ENCODE results near the gene ATP1A1. TPM values are rescaled to one million over a fixed set of nuclear protein-coding genes. Genes with fewer than 3 reads are reported as not detected.

Gene ATP1A1
- total RNA-seq, 1 experiment from 2014 or later: 239 TPM

DNA sequence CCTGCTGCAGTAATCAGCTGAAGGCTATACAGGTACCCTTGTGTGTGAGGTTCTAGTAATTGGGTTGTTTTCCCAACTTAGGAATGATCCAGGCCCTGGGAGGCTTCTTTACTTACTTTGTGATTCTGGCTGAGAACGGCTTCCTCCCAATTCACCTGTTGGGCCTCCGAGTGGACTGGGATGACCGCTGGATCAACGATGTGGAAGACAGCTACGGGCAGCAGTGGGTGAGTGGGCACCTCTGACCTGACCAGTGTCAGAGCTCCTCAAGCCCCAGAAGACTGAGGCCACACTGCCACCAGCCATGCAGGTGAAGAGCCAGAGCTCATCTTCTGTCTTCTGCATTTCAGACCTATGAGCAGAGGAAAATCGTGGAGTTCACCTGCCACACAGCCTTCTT is 27.7 kb downstream of the ATP1A1 start:
- no peak overlapping the region for H2BK20ac ChIP-seq (ENCODE audit: low read depth, low read length, poor library complexity, severe bottlenecking)
- no peaks in the 10 kb centered on the region for H3K79me2 ChIP-seq (ENCODE audit: insufficient read depth, low read length)
- H3K14ac ChIP-seq (ENCODE audit: insufficient read depth, low read length): no peak overlapping the region
- H3K27ac Mint-ChIP-seq: peak overlapping the region in 1 of 3 experiments; percentile 42; a peak in 1 of 7 replicates
- H4K8ac ChIP-seq (replicated peaks; ENCODE audit: insufficient read length, low read depth, low read length): no peak overlapping the region
- H3K23ac ChIP-seq (ENCODE audit: insufficient read length, low read depth, low read length): no peak overlapping the region
- no peaks in the 10 kb centered on the region for H3K79me1 ChIP-seq (ENCODE audit: insufficient read depth, low read depth, low read length, poor library complexity, severe bottlenecking)
- H3K4me2 ChIP-seq (ENCODE audit: insufficient read depth, insufficient read length, low read length): no peak overlapping the region
- no peak overlapping the region for H4K91ac ChIP-seq (ENCODE audit: insufficient read length, low read depth, low read length)
- no peak overlapping the region for H3K27ac ChIP-seq (ENCODE audit: insufficient read length, low read depth, low read length)
- H2BK5ac ChIP-seq (ENCODE audit: insufficient read length, low read length): no peak overlapping the region
- WGBS (ENCODE audit: extremely low coverage, insufficient read length, low lambda C conversion rate): no CpG with 5 or more reads among the region's 6 CpGs
- H3K18ac ChIP-seq (ENCODE audit: insufficient read length, low read depth, low read length): no peak overlapping the region
- H2BK12ac ChIP-seq (ENCODE audit: insufficient read length, low read depth, low read length): no peak overlapping the region
- no peak overlapping the region for H3K4me3 Mint-ChIP-seq
- H4K20me1 ChIP-seq (ENCODE audit: control insufficient read depth, insufficient read depth, insufficient read length): no peaks in the 10 kb centered on the region
- no peaks in the 10 kb centered on the region for H3K23me2 ChIP-seq (ENCODE audit: insufficient read length, low read depth, low read length, poor library complexity, severe bottlenecking)
- H3K4me1 ChIP-seq (ENCODE audit: insufficient read depth, low read length): no peaks in the 10 kb centered on the region
- H2AFZ ChIP-seq (ENCODE audit: low read length): no peak overlapping the region
- no peaks in the 10 kb centered on the region for H3K9me3 Mint-ChIP-seq
- DNase-seq: no peak
- H3K27me3 ChIP-seq (ENCODE audit: insufficient read depth, low read length): no peaks in the 10 kb centered on the region
- H3K36me3 Mint-ChIP-seq (ENCODE audit: insufficient read depth in 1 of 3, low read depth in 3 of 3): peaks cover 77 to 99% (median 99%) of the 10 kb centered on the region in 3 experiments; a peak in 6 of 7 replicates
- H4K5ac ChIP-seq (ENCODE audit: insufficient read length, low read depth, low read length): no peak overlapping the region
- no peak overlapping the region for H2BK15ac ChIP-seq (ENCODE audit: low read depth, low read length)
- H3K9me3 ChIP-seq (ENCODE audit: control insufficient read depth, low read depth, low read length): no peaks in the 10 kb centered on the region
- H2AK5ac ChIP-seq (ENCODE audit: insufficient read length, low read length): no peak overlapping the region
- H3K9ac ChIP-seq (ENCODE audit: extremely low read depth, insufficient read length, low read length): no peak overlapping the region
- peaks cover 11 to 17% of the 10 kb centered on the region in 2 experiments for H3K4me1 Mint-ChIP-seq
- no peaks in the 10 kb centered on the region for H3K27me3 Mint-ChIP-seq (ENCODE audit: low read depth)
- TF ChIP-seq, protein P1, sequence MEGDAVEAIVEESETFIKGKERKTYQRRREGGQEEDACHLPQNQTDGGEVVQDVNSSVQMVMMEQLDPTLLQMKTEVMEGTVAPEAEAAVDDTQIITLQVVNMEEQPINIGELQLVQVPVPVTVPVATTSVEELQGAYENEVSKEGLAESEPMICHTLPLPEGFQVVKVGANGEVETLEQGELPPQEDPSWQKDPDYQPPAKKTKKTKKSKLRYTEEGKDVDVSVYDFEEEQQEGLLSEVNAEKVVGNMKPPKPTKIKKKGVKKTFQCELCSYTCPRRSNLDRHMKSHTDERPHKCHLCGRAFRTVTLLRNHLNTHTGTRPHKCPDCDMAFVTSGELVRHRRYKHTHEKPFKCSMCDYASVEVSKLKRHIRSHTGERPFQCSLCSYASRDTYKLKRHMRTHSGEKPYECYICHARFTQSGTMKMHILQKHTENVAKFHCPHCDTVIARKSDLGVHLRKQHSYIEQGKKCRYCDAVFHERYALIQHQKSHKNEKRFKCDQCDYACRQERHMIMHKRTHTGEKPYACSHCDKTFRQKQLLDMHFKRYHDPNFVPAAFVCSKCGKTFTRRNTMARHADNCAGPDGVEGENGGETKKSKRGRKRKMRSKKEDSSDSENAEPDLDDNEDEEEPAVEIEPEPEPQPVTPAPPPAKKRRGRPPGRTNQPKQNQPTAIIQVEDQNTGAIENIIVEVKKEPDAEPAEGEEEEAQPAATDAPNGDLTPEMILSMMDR (conservative IDR thresholded peaks at IDR 0.05): no peak
- H3K4ac ChIP-seq (ENCODE audit: low read depth, low read length): no peak overlapping the region
- no peak overlapping the region for H2BK120ac ChIP-seq (ENCODE audit: low read depth, low read length, poor library complexity, severe bottlenecking)
- no peak overlapping the region for H3K56ac ChIP-seq (ENCODE audit: insufficient read length, low read depth, low read length)
- H3T11ph ChIP-seq (ENCODE audit: low read length): no peak overlapping the region

All from H9 (cell line).